Measurements from ENCODE around the gene ARL8B. TPM values are rescaled to one million over a fixed set of nuclear protein-coding genes. Genes with fewer than 3 reads are reported as not detected.
"Not testable (repeated sequence)": the region's sequence is repeated elsewhere in the genome, so short reads cannot be mapped to it uniquely, and the experiment has no call there.

Gene ARL8B
- polyA plus RNA-seq, 1 experiment, result 47.0 TPM

DNA sequence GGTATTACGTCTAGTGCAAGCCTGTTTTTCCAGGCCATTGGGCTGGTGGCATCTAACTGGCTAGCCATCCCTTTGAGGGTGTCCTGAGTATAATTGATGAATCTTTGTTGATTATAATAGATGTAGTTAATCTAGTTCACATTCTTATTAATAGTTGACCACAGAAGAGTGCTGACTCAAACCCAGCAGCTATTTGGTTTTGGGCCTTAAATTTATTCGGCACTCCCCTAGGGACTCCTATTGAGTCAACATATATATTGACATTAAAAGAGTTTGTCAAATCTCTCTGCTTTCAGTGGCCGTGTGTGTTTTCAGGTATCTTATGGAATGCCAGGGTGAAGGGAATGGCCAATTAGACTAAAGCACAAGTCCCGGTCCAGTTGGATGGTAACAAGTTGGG is 19.7 kb downstream of the ARL8B start:
- H3K27me3 ChIP-seq (ENCODE audit: control insufficient read depth, insufficient read depth, low read length), result no peaks in the 10 kb centered on the region
- ChIA-PET POLR2A (no interaction called here), CTCF (no interaction called here)
- no peak for DNase-seq (ENCODE audit: low read depth, low spot score)
- H3K27ac ChIP-seq (ENCODE audit: low read depth, low read length), result no peak overlapping the region
- H3K9me3 ChIP-seq (ENCODE audit: control insufficient read depth, insufficient read depth, low read length), result peaks cover 5% of the 10 kb centered on the region; the same call in 1 of the 2 replicates
- TF ChIP-seq, protein P1, sequence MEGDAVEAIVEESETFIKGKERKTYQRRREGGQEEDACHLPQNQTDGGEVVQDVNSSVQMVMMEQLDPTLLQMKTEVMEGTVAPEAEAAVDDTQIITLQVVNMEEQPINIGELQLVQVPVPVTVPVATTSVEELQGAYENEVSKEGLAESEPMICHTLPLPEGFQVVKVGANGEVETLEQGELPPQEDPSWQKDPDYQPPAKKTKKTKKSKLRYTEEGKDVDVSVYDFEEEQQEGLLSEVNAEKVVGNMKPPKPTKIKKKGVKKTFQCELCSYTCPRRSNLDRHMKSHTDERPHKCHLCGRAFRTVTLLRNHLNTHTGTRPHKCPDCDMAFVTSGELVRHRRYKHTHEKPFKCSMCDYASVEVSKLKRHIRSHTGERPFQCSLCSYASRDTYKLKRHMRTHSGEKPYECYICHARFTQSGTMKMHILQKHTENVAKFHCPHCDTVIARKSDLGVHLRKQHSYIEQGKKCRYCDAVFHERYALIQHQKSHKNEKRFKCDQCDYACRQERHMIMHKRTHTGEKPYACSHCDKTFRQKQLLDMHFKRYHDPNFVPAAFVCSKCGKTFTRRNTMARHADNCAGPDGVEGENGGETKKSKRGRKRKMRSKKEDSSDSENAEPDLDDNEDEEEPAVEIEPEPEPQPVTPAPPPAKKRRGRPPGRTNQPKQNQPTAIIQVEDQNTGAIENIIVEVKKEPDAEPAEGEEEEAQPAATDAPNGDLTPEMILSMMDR (IDR thresholded peaks at IDR 0.05; ENCODE audit: low read depth, low read length), result no peak
- no peak overlapping the region for H3K4me3 ChIP-seq (ENCODE audit: low read depth, low read length)

DNA sequence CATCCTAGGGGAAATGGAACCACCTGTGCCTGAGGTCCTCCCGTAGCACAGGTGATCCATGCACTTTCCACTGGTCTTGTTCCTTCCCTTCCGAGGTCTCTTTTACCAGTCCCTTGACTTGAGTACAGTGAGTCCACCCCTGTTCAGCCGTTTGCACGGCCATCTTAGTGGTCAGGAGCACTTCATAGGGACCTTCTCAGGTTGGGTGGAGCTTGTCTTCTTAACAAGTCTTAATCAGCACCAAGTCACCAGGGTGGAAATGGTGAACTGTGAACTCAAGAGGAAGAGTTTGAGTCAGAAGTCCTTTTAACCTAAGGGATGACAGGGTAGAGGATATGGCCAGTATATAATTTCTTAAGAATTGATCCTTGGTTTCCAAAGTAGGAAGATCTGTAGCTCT is 21.4 kb downstream of the ARL8B start:
- POLR2A ChIA-PET, result no interaction called here
- Histone ChIP-seq H3K4me3 (ENCODE audit: low read depth, low read length) (no peak overlapping the region), H3K27ac (ENCODE audit: low read depth, low read length) (no peak overlapping the region), H3K9me3 (ENCODE audit: control insufficient read depth, insufficient read depth, low read length) (peaks cover 5% of the 10 kb centered on the region; the same call in 1 of the 2 replicates), H3K27me3 (ENCODE audit: control insufficient read depth, insufficient read depth, low read length) (no peaks in the 10 kb centered on the region)
- CTCF ChIA-PET, result interaction anchor here (0.6 kb wide), 1 partner anchor 36 kb away, joined by 7 read pairs; no protein-coding TSS in a partner anchor
- TF ChIP-seq, protein P1 (IDR thresholded peaks at IDR 0.05; ENCODE audit: low read depth, low read length), result no peak
- DNase-seq (ENCODE audit: low read depth, low spot score), result no peak

DNA sequence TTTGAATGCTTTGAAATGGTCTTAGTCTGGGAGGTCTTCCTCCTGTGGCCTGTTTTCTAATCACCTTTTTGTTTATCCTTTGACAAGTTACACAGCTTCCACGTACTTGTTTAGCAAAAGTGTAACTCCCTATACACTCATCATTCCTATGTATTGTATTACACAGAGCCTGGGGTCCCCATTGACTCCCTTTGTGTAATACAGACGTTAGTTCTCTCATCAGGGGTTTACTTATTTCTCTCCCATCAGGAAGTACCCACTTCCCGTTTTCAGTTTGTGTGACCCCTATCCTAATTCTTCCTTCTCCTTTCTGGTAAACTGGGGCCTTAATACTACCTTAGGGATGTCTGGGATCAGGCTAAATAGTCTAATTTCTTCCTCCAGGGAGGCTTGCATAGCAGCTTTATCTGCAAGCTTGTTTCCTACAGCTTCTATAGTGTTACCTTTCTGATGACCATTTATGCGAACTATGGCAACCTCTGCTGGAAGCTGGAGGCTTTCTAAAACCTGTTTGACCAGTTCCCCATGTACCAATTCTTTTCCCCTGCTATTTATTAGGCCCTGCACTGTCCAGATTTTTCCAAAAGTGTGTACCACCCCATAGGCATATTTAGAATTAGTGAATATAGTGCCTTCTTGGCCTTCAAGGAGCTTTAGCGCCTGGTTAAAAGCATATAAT is 22.4 kb downstream of the ARL8B start:
- Histone ChIP-seq H3K4me3 (ENCODE audit: low read depth, low read length) (no peak overlapping the region), H3K27me3 (ENCODE audit: control insufficient read depth, insufficient read depth, low read length) (no peaks in the 10 kb centered on the region), H3K9me3 (ENCODE audit: control insufficient read depth, insufficient read depth, low read length) (peaks cover 5% of the 10 kb centered on the region; the same call in 1 of the 2 replicates), H3K27ac (ENCODE audit: low read depth, low read length) (no peak overlapping the region)
- DNase-seq (ENCODE audit: low read depth, low spot score), result no peak
- TF ChIP-seq, protein P1 (IDR thresholded peaks at IDR 0.05; ENCODE audit: low read depth, low read length), result no peak
- ChIA-PET CTCF (no interaction called here), POLR2A (no interaction called here)

DNA sequence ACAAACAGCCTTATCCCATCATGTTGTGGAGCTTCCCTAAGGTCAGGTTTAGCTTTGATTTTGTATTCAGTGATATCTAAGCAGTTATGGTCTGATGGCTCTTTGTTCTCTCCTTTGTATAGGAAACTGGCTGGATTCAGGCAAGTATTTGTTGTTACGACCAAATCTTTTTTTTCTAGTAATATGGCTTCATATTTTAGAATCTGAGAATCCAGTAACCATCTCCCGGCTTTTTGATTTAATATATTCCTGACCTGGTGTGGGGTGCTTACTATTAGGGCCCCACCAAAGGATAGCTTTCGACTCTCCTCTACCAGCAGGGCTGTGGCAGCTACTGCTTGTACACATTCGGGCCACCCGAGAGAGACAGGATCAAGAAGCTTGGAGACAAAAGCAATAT is 23.0 kb downstream of the ARL8B start:
- POLR2A ChIA-PET, result no interaction called here
- H3K27me3 ChIP-seq (ENCODE audit: control insufficient read depth, insufficient read depth, low read length), result no peaks in the 10 kb centered on the region
- CTCF ChIA-PET, result no interaction called here
- H3K27ac ChIP-seq (ENCODE audit: low read depth, low read length), result no peak overlapping the region
- TF ChIP-seq, protein P1 (IDR thresholded peaks at IDR 0.05; ENCODE audit: low read depth, low read length), result no peak
- peaks cover 5% of the 10 kb centered on the region; the same call in 1 of the 2 replicates for H3K9me3 ChIP-seq (ENCODE audit: control insufficient read depth, insufficient read depth, low read length)
- H3K4me3 ChIP-seq (ENCODE audit: low read depth, low read length), result no peak overlapping the region
- DNase-seq (ENCODE audit: low read depth, low spot score), result no peak

DNA sequence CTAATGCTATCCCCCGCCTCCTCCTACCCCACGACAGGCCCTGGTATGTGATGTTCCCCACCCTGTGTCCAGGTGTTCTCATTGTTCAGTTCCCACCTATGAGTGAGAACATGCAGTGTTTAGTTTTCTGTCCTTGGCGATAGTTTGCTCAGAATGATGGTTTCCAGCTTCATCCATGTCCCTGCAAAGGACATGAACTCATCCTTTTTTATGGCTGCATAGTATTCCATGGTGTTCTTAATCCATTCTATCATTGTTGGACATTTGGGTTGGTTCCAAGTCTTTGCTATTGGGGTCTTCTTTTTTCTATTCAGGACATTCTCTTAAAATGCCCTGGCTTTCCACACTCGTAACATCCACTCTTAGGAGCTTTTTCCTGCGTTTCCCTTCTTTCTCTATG is 25.1 kb downstream of the ARL8B start:
- H3K27me3 ChIP-seq (ENCODE audit: control insufficient read depth, insufficient read depth, low read length); H3K4me3 ChIP-seq (ENCODE audit: low read depth, low read length); POLR2A ChIA-PET; H3K27ac ChIP-seq (ENCODE audit: low read depth, low read length); DNase-seq (ENCODE audit: low read depth, low spot score); H3K9me3 ChIP-seq (ENCODE audit: control insufficient read depth, insufficient read depth, low read length): not testable (repeated sequence)
- CTCF ChIA-PET, result interaction anchor here (0.6 kb wide), 1 partner anchor 16 kb away, joined by 3 read pairs; no protein-coding TSS in a partner anchor
